B cell (primary cell): ENCODE measurements around the gene QKI.

Source experiments
- CTCF ChIP-seq: fragments of 200-600 bp; IDR thresholded peaks from one replicate; pipeline ENCODE4 v1.8.0; 2022; ENCODE audit warnings: antibody characterized with exemption, mild to moderate bottlenecking
- EZH2 ChIP-seq: IDR thresholded peaks from 2 replicates; pipeline ENCODE4 v1.6.1; 2012; ENCODE audit warnings: borderline replicate concordance, low read depth, mild to moderate bottlenecking, moderate library complexity, low read length; ENCODE audit not compliant: insufficient read depth, poor library complexity, severe bottlenecking

- TF ChIP-seq CTCF (no peak), EZH2 (no peak)
These were observed 46.9 kb upstream of the QKI start for GRCh38 chr6:163367497-163368183.
